Breast epithelium (tissue), 4 donors: ENCODE data around the gene MEIOB. TPM values are rescaled to one million over a fixed set of nuclear protein-coding genes. Genes with fewer than 3 reads are reported as not detected.

ENCODE experiments used
- DNase-seq, 2 donors: peaks; one replicate each; pipeline ENCODE4 v3.0.0-alpha.2; 2019; ENCODE audit warnings: low spot score in 2 of 2
- H3K27ac ChIP-seq, 2 donors: fragments of 200-600 bp; sonication (generic) in 1 of 2; one replicate each; pipeline ENCODE4 v1.5.1; 2016 to 2019; ENCODE audit warnings: mild to moderate bottlenecking in 1 of 2
- H3K27me3 ChIP-seq, 2 donors: fragments of 200-600 bp; sonication (generic) in 1 of 2; one replicate each; pipeline versions ENCODE4 v1.5.1 to v1.6.0; 2017 to 2019; ENCODE audit warnings: control low read depth in 1 of 2, mild to moderate bottlenecking in 1 of 2
- H3K36me3 ChIP-seq: fragments of 200-600 bp; one replicate; pipeline ENCODE4 v1.5.1; 2019
- H3K4me1 ChIP-seq, 2 donors: fragments of 200-600 bp; sonication (generic); one replicate each; pipeline ENCODE4 v1.5.1; 2016 to 2019; ENCODE audit warnings: control low read depth in 1 of 2
- H3K4me3 ChIP-seq, 3 donors: fragments of 200-600 bp; sonication (generic); 1 replicate in 2 of 3; 2 replicates in 1 of 3; pipeline ENCODE4 v1.5.1; 2016 to 2019; ENCODE audit warnings: mild to moderate bottlenecking in 3 of 3, moderate library complexity in 2 of 3
- H3K9me3 ChIP-seq, 2 donors: fragments of 200-600 bp; sonication (generic) in 1 of 2; one replicate each; pipeline ENCODE4 v1.5.1; 2016 to 2019; ENCODE audit warnings: control low read depth in 1 of 2
- POLR2A ChIP-seq: fragments of 450-650 bp; IDR thresholded peaks from one replicate; pipeline ENCODE4 v1.6.1; 2016; ENCODE audit warnings: antibody characterized with exemption, mild to moderate bottlenecking, moderate library complexity
- POLR2AphosphoS5 ChIP-seq, 3 donors: sonication (generic); formaldehyde crosslinking; IDR thresholded peaks; one replicate each; pipeline ENCODE4 v1.6.1; 2017; ENCODE audit warnings: antibody characterized with exemption in 3 of 3
- intact Hi-C: fragments of 100-400 bp; cut with DNase I; formaldehyde crosslinking; loops from one replicate; pipeline ENCODE4 v1.15.1; 2023; ENCODE audit warnings: low total_unique reads
- total RNA-seq, 3 donors: library from RNA; depleted of rRNA; stranded (reverse); fragments of >200 nt; gene quantifications; one replicate each; pipeline ENCODE4 v1.1.0, GENCODE V29; 2016
- TF ChIP-seq, protein P1 (sequence below), 3 donors: fragments of 450-650 bp; IDR thresholded peaks; one replicate each; pipeline ENCODE4 v1.5.1; 2016 to 2017; ENCODE audit warnings: antibody characterized with exemption in 3 of 3, mild to moderate bottlenecking in 3 of 3, moderate library complexity in 3 of 3

The MEIOB gene
- total RNA-seq, 3 donors from 2014 or later = not detected

- Histone ChIP-seq H3K4me1 (peaks cover 0 to 6% of the 10 kb centered on the region in 2 donors), H3K27ac (peak overlapping the region; percentile 22 to 63), H3K9me3 (no peaks in the 10 kb centered on the region), H3K27me3 (no peaks in the 10 kb centered on the region), H3K36me3 (no peaks in the 10 kb centered on the region), H3K4me3 (no peak overlapping the region)
- DNase-seq = peak in 1 of 2 donors; percentile 83
- intact Hi-C loops = no loop called here
- TF ChIP-seq POLR2AphosphoS5 (IDR thresholded peaks at IDR 0.05) (no peak), POLR2A (no peak)
- TF ChIP-seq, protein P1, sequence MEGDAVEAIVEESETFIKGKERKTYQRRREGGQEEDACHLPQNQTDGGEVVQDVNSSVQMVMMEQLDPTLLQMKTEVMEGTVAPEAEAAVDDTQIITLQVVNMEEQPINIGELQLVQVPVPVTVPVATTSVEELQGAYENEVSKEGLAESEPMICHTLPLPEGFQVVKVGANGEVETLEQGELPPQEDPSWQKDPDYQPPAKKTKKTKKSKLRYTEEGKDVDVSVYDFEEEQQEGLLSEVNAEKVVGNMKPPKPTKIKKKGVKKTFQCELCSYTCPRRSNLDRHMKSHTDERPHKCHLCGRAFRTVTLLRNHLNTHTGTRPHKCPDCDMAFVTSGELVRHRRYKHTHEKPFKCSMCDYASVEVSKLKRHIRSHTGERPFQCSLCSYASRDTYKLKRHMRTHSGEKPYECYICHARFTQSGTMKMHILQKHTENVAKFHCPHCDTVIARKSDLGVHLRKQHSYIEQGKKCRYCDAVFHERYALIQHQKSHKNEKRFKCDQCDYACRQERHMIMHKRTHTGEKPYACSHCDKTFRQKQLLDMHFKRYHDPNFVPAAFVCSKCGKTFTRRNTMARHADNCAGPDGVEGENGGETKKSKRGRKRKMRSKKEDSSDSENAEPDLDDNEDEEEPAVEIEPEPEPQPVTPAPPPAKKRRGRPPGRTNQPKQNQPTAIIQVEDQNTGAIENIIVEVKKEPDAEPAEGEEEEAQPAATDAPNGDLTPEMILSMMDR (IDR thresholded peaks at IDR 0.05) = no peak
These were observed 83.3 kb downstream of the MEIOB start for GRCh38 chr16:1788708-1789100.

GRCh38 chr16:1788095-1788707 is 83.8 kb downstream of the MEIOB start:
- no peak for DNase-seq
- no peaks in the 10 kb centered on the region for H3K36me3 ChIP-seq

DNA sequence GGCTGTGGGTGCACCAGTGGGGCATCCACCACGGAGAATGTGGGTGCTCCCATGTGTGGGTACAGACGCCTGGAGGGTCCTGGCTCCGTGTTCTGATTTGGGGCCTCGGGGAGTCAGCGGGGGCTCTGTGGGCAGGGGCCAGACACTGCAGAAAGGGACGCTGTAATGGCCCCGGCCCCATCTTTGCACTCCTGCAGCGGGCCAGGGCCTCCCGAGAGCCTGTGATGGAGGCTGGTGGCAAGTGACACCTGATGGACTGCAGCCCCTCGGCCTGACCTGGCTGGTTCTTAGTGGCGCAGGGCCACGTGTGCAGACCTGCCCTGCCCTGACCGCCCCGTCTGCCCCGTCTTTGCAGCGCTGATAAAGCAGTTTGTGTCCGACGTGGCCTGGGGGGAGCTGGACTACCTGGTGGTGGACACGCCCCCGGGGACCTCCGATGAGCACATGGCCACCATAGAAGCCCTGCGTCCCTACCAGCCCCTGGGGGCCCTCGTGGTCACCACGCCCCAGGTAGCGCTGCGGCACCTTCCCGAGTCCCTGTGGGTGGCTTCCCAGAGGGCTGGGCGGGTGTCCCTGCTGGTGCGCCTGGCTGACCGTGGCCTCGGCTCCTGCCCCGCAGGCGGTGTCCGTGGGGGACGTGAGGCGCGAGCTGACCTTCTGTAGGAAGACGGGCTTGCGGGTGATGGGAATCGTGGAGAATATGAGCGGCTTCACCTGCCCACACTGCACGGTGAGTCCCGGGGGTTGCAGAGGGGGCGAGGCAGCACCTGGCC is 84.5 kb downstream of the MEIOB start:
- intact Hi-C loops = no loop called here
- Histone ChIP-seq H3K9me3 (no peaks in the 10 kb centered on the region), H3K4me3 (no peak overlapping the region), H3K27me3 (no peaks in the 10 kb centered on the region), H3K27ac (no peak overlapping the region), H3K36me3 (no peaks in the 10 kb centered on the region), H3K4me1 (peaks cover 0 to 6% of the 10 kb centered on the region in 2 donors)
- TF ChIP-seq, protein P1 (IDR thresholded peaks at IDR 0.05) = no peak
- TF ChIP-seq POLR2A (no peak), POLR2AphosphoS5 (IDR thresholded peaks at IDR 0.05) (no peak)
- DNase-seq = no peak

More at GRCh38 chr16:1788095-1788707, 83.8 kb downstream of the MEIOB start:
- Histone ChIP-seq H3K9me3 (no peaks in the 10 kb centered on the region), H3K4me3 (no peak overlapping the region), H3K27me3 (no peaks in the 10 kb centered on the region), H3K4me1 (peaks cover 0 to 6% of the 10 kb centered on the region in 2 donors), H3K27ac (peak overlapping the region; percentile 22 to 63)
- TF ChIP-seq POLR2AphosphoS5 (IDR thresholded peaks at IDR 0.05) (no peak), POLR2A (no peak)
- TF ChIP-seq, protein P1 (IDR thresholded peaks at IDR 0.05) = no peak
- intact Hi-C loops = no loop called here

- no peak for DNase-seq
These were observed 85.0 kb downstream of the MEIOB start for GRCh38 chr16:1787056-1787321.

More at GRCh38 chr16:1787056-1787321, 85.0 kb downstream of the MEIOB start:
- intact Hi-C loops = no loop called here
- Histone ChIP-seq H3K27me3 (no peaks in the 10 kb centered on the region), H3K9me3 (no peaks in the 10 kb centered on the region), H3K4me3 (no peak overlapping the region), H3K36me3 (no peaks in the 10 kb centered on the region), H3K27ac (no peak overlapping the region), H3K4me1 (peaks cover 0 to 6% of the 10 kb centered on the region in 2 donors)
- no peak for TF ChIP-seq POLR2AphosphoS5 (IDR thresholded peaks at IDR 0.05)
- TF ChIP-seq, protein P1 (IDR thresholded peaks at IDR 0.05) = no peak
- TF ChIP-seq POLR2A = no peak
